Measurements from ENCODE around the gene FAH. TPM values are rescaled to one million over a fixed set of nuclear protein-coding genes. Genes with fewer than 3 reads are reported as not detected.

The FAH gene
- total RNA-seq, 1 experiment from 2014 or later = 38.0 TPM

GRCh38 chr15:80169768-80170357, 17.1 kb downstream of the FAH start:
- no TSS peak for BruUV-seq (replicated peaks)
- TF ChIP-seq POLR2AphosphoS5 (IDR thresholded peaks at IDR 0.05; ENCODE audit: low read depth, low read length) (no peak), CTCF (IDR thresholded peaks at IDR 0.05) (no peak), SIN3A (IDR thresholded peaks at IDR 0.05; ENCODE audit: borderline replicate concordance, insufficient read depth, low read depth, low read length) (no peak), TCF7L2 (IDR thresholded peaks at IDR 0.05; ENCODE audit: low read depth, low read length) (no peak)
- TF ChIP-seq, protein P1, sequence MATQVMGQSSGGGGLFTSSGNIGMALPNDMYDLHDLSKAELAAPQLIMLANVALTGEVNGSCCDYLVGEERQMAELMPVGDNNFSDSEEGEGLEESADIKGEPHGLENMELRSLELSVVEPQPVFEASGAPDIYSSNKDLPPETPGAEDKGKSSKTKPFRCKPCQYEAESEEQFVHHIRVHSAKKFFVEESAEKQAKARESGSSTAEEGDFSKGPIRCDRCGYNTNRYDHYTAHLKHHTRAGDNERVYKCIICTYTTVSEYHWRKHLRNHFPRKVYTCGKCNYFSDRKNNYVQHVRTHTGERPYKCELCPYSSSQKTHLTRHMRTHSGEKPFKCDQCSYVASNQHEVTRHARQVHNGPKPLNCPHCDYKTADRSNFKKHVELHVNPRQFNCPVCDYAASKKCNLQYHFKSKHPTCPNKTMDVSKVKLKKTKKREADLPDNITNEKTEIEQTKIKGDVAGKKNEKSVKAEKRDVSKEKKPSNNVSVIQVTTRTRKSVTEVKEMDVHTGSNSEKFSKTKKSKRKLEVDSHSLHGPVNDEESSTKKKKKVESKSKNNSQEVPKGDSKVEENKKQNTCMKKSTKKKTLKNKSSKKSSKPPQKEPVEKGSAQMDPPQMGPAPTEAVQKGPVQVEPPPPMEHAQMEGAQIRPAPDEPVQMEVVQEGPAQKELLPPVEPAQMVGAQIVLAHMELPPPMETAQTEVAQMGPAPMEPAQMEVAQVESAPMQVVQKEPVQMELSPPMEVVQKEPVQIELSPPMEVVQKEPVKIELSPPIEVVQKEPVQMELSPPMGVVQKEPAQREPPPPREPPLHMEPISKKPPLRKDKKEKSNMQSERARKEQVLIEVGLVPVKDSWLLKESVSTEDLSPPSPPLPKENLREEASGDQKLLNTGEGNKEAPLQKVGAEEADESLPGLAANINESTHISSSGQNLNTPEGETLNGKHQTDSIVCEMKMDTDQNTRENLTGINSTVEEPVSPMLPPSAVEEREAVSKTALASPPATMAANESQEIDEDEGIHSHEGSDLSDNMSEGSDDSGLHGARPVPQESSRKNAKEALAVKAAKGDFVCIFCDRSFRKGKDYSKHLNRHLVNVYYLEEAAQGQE (IDR thresholded peaks at IDR 0.05; ENCODE audit: insufficient read depth in 1 of 2, low read depth in 2 of 2, low read length in 1 of 2) = no peak
- DNase-seq (ENCODE audit: low read depth, low spot score) = no peak
- ATAC-seq = no peak
- intact Hi-C loops (cut with micrococcal nuclease; ENCODE audit: unreplicated experiment) = loop anchor here (5.0 to 10.0 kb wide), 3 partner anchors 108 to 273 kb away; partner anchors contain the start of gene MTHFS
- H3K27ac ChIP-seq (ENCODE audit: low read length) = no peak overlapping the region
- ChIA-PET POLR2A (no interaction called here), CTCF (no interaction called here)
- peaks cover 6% of the 10 kb centered on the region for H3K4me1 ChIP-seq (ENCODE audit: control insufficient read depth, insufficient read depth, low read length)
- H3K36me3 ChIP-seq (ENCODE audit: control insufficient read depth, insufficient read depth, low read length) = no peaks in the 10 kb centered on the region
- H3K9me3 ChIP-seq (ENCODE audit: control insufficient read depth, insufficient read depth, low read depth, low read length) = no peaks in the 10 kb centered on the region
- H3K27me3 ChIP-seq (ENCODE audit: control insufficient read depth, insufficient read depth, low read length) = no peaks in the 10 kb centered on the region
- in situ Hi-C loops (cut with HindIII; ENCODE audit: low pct_unique_long_range_greater_than_20kb, low sequenced_read_pairs) = no loop called here
- H3K4me3 ChIP-seq (ENCODE audit: low read depth in 2 of 2, low read length in 2 of 2) = no peak overlapping the region

DNA sequence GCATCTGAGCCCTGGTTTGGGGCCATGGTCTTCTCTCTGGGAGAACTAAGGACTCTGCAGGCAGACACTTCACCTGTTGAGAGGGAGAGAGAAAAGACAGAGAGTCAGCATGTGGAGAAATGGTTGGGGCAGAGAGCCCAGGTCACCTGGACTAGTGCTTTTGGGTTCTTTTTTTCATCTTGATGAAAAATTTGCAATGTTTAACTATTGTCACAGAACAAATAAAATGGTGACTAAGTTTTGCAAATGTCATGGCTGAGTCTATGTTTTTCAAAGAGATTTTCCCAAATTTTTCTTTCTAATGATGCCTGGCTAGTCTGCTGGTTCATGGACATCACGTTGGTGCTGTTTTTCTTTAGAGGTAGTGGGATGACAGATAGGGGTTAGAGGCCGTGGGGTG, 17.8 kb downstream of the FAH start:
- BruUV-seq (replicated peaks) = no TSS peak
- intact Hi-C loops (cut with micrococcal nuclease; ENCODE audit: unreplicated experiment) (loop anchor here (5.0 to 10.0 kb wide), 3 partner anchors 108 to 273 kb away; partner anchors contain the start of gene MTHFS), in situ Hi-C loops (cut with HindIII; ENCODE audit: low pct_unique_long_range_greater_than_20kb, low sequenced_read_pairs) (no loop called here)
- Histone ChIP-seq H3K4me1 (ENCODE audit: control insufficient read depth, insufficient read depth, low read length) (peaks cover 6% of the 10 kb centered on the region), H3K27me3 (ENCODE audit: control insufficient read depth, insufficient read depth, low read length) (no peaks in the 10 kb centered on the region), H3K36me3 (ENCODE audit: control insufficient read depth, insufficient read depth, low read length) (no peaks in the 10 kb centered on the region), H3K9me3 (ENCODE audit: control insufficient read depth, insufficient read depth, low read depth, low read length) (no peaks in the 10 kb centered on the region), H3K4me3 (ENCODE audit: low read depth in 2 of 2, low read length in 2 of 2) (no peak overlapping the region), H3K27ac (ENCODE audit: low read length) (no peak overlapping the region)
- POLR2A ChIA-PET = no interaction called here
- no peak for DNase-seq (ENCODE audit: low read depth, low spot score)
- TF ChIP-seq POLR2AphosphoS5 (IDR thresholded peaks at IDR 0.05; ENCODE audit: low read depth, low read length) (no peak), CTCF (IDR thresholded peaks at IDR 0.05) (no peak), SIN3A (IDR thresholded peaks at IDR 0.05; ENCODE audit: borderline replicate concordance, insufficient read depth, low read depth, low read length) (no peak)
- TF ChIP-seq, protein P1 (IDR thresholded peaks at IDR 0.05; ENCODE audit: insufficient read depth in 1 of 2, low read depth in 2 of 2, low read length in 1 of 2) = no peak
- no peak for ATAC-seq
- CTCF ChIA-PET = no interaction called here
